Vagina (tissue), 2 donors: Measurements from ENCODE around the gene CERCAM.
"Not testable (repeated sequence)": the region's sequence is repeated elsewhere in the genome, so short reads cannot be mapped to it uniquely, and the experiment has no call there.

Experiments
- CTCF ChIP-seq, 3 experiments: fragments of 450-650 bp in 2 of 3; fragments of 200-600 bp in 1 of 3; sonication (generic) in 1 of 3; IDR thresholded peaks; one replicate each; pipeline ENCODE4 v1.5.1; 2017 to 2019; ENCODE audit warnings: antibody characterized with exemption in 3 of 3, mild to moderate bottlenecking in 2 of 3, moderate library complexity in 2 of 3
- POLR2A ChIP-seq, 2 donors: fragments of 450-650 bp; IDR thresholded peaks; one replicate each; pipeline ENCODE4 v1.6.1; 2017; ENCODE audit warnings: antibody characterized with exemption in 2 of 2, mild to moderate bottlenecking in 2 of 2, moderate library complexity in 2 of 2
- POLR2AphosphoS5 ChIP-seq, 2 donors: sonication (generic); formaldehyde crosslinking; IDR thresholded peaks; one replicate each; pipeline ENCODE4 v1.9.0; 2017; ENCODE audit warnings: antibody characterized with exemption in 2 of 2, mild to moderate bottlenecking in 2 of 2, low read depth in 1 of 2; ENCODE audit not compliant: insufficient read depth in 1 of 2

- not testable (repeated sequence) for TF ChIP-seq CTCF (IDR thresholded peaks at IDR 0.05); POLR2A (IDR thresholded peaks at IDR 0.05); POLR2AphosphoS5 (IDR thresholded peaks at IDR 0.05; ENCODE audit: insufficient read depth in 1 of 2, low read depth in 1 of 2)
Observed at GRCh38 chr9:128423356-128423755, 2.7 kb downstream of the CERCAM start.
